RWPE2 (cell line): ENCODE results near the gene GLIPR1L1.
A peak's percentile ranks its signal among the peaks of the same experiment; 100 is the strongest.
"Not testable (repeated sequence)": the region's sequence is repeated elsewhere in the genome, so short reads cannot be mapped to it uniquely, and the experiment has no call there.

Experiments used
- ATAC-seq: fragments of 200-7000 bp; cut with Tn5 transposase; 3 replicates; pipeline ENCODE4 v1.9.1; 2021; ENCODE audit warnings: low read depth
- DNase-seq: peaks from one replicate; pipeline ENCODE4 v3.0.0-alpha.2; 2020; ENCODE audit warnings: low spot score
- H3K27ac ChIP-seq: fragments of 450-650 bp; 2 replicates; pipeline ENCODE4 v1.5.1; 2017; ENCODE audit warnings: mild to moderate bottlenecking; ENCODE audit not compliant: poor library complexity, severe bottlenecking
- H3K27me3 ChIP-seq: fragments of 250-450 bp; sonication (Bioruptor Pico); 2 replicates; pipeline ENCODE4 v1.5.1; 2021; ENCODE audit warnings: mild to moderate bottlenecking, moderate library complexity; ENCODE audit not compliant: insufficient read depth, poor library complexity, severe bottlenecking
- H3K36me3 ChIP-seq: fragments of 250-450 bp; sonication (Bioruptor Pico); 2 replicates; pipeline ENCODE4 v1.5.1; 2020; ENCODE audit warnings: low read depth, mild to moderate bottlenecking, moderate library complexity
- H3K4me1 ChIP-seq: fragments of 250-450 bp; sonication (Bioruptor Pico); 2 replicates; pipeline ENCODE4 v1.5.1; 2021; ENCODE audit warnings: mild to moderate bottlenecking, moderate library complexity; ENCODE audit not compliant: insufficient read depth, poor library complexity, severe bottlenecking
- H3K4me3 ChIP-seq: fragments of 250-450 bp; sonication (Bioruptor Pico); 2 replicates; pipeline ENCODE4 v1.5.1; 2021; ENCODE audit warnings: mild to moderate bottlenecking, moderate library complexity; ENCODE audit not compliant: severe bottlenecking
- H3K9me3 ChIP-seq: fragments of 250-450 bp; sonication (Bioruptor Pico); 2 replicates; pipeline ENCODE4 v1.5.1; 2021; ENCODE audit warnings: mild to moderate bottlenecking, moderate library complexity; ENCODE audit not compliant: severe bottlenecking
- CTCF ChIP-seq: fragments of 450-650 bp; IDR thresholded peaks from one replicate; pipeline ENCODE4 v1.5.1; 2017; ENCODE audit warnings: mild to moderate bottlenecking, moderate library complexity; ENCODE audit not compliant: poor library complexity, severe bottlenecking

The GLIPR1L1 gene

GRCh38 chr12:75327642-75328041 lies 6.8 kb upstream of the GLIPR1L1 start:
- Histone ChIP-seq H3K36me3 (no peaks in the 10 kb centered on the region; the same call in 1 of the 2 replicates), H3K4me3 (no peak overlapping the region), H3K4me1 (peaks cover 2% of the 10 kb centered on the region), H3K27me3 (no peaks in the 10 kb centered on the region), H3K27ac (no peak overlapping the region), H3K9me3 (no peaks in the 10 kb centered on the region)
- ATAC-seq (no peak), DNase-seq (no peak)
- TF ChIP-seq CTCF, result no peak

GRCh38 chr12:75329918-75330826 lies 4.3 kb upstream of the GLIPR1L1 start, which contains the start of gene CAPS2:
Gene CAPS2, minus strand, starts transcription at chr12:75330324. Its CDS starts 3,826 bp downstream, at chr12:75326498.
- peak; percentile 89 for ATAC-seq
- Histone ChIP-seq H3K4me1 (peaks cover 2% of the 10 kb centered on the region), H3K9me3 (no peaks in the 10 kb centered on the region), H3K27ac (no peak within 1 kb of the TSS), H3K36me3 (no peaks in the 10 kb centered on the region), H3K27me3 (no peaks in the 10 kb centered on the region), H3K4me3 (peak within 1 kb of the TSS; percentile 48)
- TF ChIP-seq CTCF, result no peak
- DNase-seq, result peak; percentile 66

DNA sequence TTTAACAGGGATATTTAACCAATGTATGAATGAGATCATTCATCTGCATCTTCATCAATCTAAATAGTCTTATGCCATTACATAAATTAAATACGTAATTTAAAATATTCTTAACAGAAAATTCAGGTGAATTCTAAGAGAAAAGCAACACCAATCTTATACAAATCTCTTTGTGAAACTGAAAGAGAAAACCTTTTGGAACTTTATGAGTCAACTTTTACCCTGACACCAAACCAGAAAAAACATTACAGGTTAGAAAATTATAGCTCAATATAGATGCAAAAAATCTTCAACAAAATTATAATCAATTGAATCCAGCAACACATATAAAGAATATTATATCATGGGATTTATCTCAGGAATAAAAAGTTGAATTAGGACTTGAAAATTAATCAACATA lies 3.4 kb downstream of the GLIPR1L1 start:
- Histone ChIP-seq H3K4me3 (no peak overlapping the region), H3K27me3 (no peaks in the 10 kb centered on the region), H3K9me3 (no peaks in the 10 kb centered on the region), H3K36me3 (no peaks in the 10 kb centered on the region), H3K27ac (no peak overlapping the region), H3K4me1 (no peaks in the 10 kb centered on the region)
- DNase-seq (no peak), ATAC-seq (no peak)
- no peak for TF ChIP-seq CTCF

DNA sequence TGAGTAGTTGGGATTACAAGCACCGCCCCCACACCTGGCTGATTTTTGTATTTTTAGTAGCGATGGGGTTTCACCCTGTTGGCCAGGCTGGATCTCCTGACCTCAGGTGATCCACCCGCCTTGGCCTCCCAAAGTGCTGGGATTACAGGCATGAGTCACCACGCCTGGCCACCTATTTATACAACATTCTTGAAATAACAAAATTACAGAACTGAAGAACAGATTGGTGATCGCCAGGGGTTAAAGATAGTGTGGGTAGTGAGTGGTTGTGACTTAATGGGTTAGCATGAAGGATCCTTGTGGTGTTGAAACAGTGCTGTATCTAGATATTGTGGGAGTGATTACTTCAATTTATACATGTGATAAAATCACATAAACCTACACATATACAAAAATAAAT lies 7.4 kb downstream of the GLIPR1L1 start:
- peaks cover 4% of the 10 kb centered on the region for H3K4me1 ChIP-seq
- no peaks in the 10 kb centered on the region for H3K27me3 ChIP-seq
- ATAC-seq, result no peak; the same call in 2 of the 3 replicates
- no peak for TF ChIP-seq CTCF
- no peak overlapping the region for H3K27ac ChIP-seq
- no peak overlapping the region for H3K4me3 ChIP-seq
- no peaks in the 10 kb centered on the region for H3K9me3 ChIP-seq
- no peaks in the 10 kb centered on the region for H3K36me3 ChIP-seq
- DNase-seq, result no peak

GRCh38 chr12:75345531-75345930 lies 11.1 kb downstream of the GLIPR1L1 start:
- Histone ChIP-seq H3K27ac (no peak overlapping the region), H3K4me3 (no peak overlapping the region), H3K4me1 (peaks cover 4% of the 10 kb centered on the region), H3K9me3 (no peaks in the 10 kb centered on the region), H3K27me3 (no peaks in the 10 kb centered on the region), H3K36me3 (no peaks in the 10 kb centered on the region)
- peak; percentile 70; the same call in 2 of the 3 replicates for ATAC-seq
- no peak for DNase-seq
- no peak for TF ChIP-seq CTCF

DNA sequence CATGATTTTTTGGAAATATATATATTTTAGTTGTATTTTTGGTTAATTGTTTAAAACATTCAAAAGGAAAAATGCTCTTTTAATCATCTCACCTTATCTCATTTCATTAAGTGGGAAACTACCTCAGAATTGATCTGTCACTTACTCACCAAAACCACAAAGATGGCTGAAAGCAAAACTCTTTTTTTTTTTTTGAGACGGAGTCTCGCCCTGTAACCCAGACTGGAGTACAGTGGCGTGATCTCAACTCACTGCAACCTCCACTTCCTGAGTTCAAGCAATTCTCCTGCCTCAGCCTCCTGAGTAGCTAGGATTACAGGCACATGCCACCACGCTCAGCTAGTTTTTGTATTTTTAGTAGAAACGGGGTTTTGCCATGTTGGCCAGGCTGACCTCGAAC lies 11.7 kb downstream of the GLIPR1L1 start:
- H3K4me3 ChIP-seq, H3K27ac ChIP-seq, H3K36me3 ChIP-seq, DNase-seq, ATAC-seq, H3K9me3 ChIP-seq, H3K27me3 ChIP-seq, H3K4me1 ChIP-seq: not testable (repeated sequence)
